Measurements from ENCODE around the gene PML.

- TF ChIP-seq CTCF (IDR thresholded peaks at IDR 0.05) (no peak), EP300 (IDR thresholded peaks at IDR 0.05) (no peak)
Observed at GRCh38 chr15:74050127-74050526, 55.6 kb downstream of the PML start.
